ENCODE data around the gene ELMO3.

GRCh38 chr16:67215706-67216105 lies 16.8 kb downstream of the ELMO3 start:
- TF ChIP-seq CTCF (IDR thresholded peaks at IDR 0.05): no peak
- TF ChIP-seq POLR2A (IDR thresholded peaks at IDR 0.05): no peak

All from esophagus squamous epithelium (tissue), 4 donors.